Measurements from ENCODE around the gene SARM1. TPM values are rescaled to one million over a fixed set of nuclear protein-coding genes. Genes with fewer than 3 reads are reported as not detected.

SARM1 gene
- total RNA-seq, 3 donors from 2014 or later (not counting 1 experiment from before 2014, with no cell fraction given): 25.7 to 33.0 (median 26.2) TPM

DNA sequence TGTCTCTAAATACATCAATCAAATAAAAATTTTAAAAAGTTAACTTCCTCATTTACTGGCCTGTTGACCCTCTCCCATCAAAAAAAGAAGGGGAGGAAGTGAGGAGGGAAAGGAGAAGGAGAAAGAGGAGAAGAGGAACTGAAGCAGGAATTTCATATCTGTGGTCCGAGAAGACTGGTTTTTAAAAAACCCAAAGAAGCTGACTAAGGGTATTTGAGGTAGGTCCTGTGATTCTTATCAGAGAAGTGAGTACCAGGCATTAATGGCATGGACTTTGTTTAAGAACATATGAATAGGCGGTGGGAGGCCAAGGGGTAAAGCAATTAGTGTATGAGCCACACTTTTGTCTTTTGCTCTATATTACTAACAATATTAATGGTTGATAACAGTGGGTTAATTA lies 32.5 kb downstream of the SARM1 start:
- Histone ChIP-seq H3K27ac (ENCODE audit: low read length) (no peak overlapping the region), H3K27me3 (ENCODE audit: control insufficient read depth, insufficient read depth, low read length) (peaks cover 4% of the 10 kb centered on the region), H3K36me3 (ENCODE audit: control insufficient read depth, insufficient read depth, low read length) (no peaks in the 10 kb centered on the region), H3K9me3 (ENCODE audit: control insufficient read depth, insufficient read depth, low read length) (no peaks in the 10 kb centered on the region), H3K4me3 (ENCODE audit: low read length) (no peak overlapping the region), H3K4me1 (ENCODE audit: control insufficient read depth, insufficient read depth, low read length) (peaks cover 19% of the 10 kb centered on the region)
- ATAC-seq (no peak), DNase-seq (no peak)
- WGBS (ENCODE audit: insufficient coverage): 54% methylated on average over 1 of the region's 2 CpGs
- no peaks in the 10 kb centered on the region for H3K36me3 Mint-ChIP-seq
- no peak overlapping the region for H3K27ac Mint-ChIP-seq
- H3K4me3 Mint-ChIP-seq: peak overlapping the region; percentile 66
- no peak for TF ChIP-seq CTCF (IDR thresholded peaks at IDR 0.05)
- H3K27me3 Mint-ChIP-seq (ENCODE audit: low read depth in 2 of 2): peaks cover 4 to 7% of the 10 kb centered on the region in 2 donors
- H3K9me3 Mint-ChIP-seq: no peaks in the 10 kb centered on the region
- H3K4me1 Mint-ChIP-seq: peaks cover 0 to 3% of the 10 kb centered on the region in 2 donors
- intact Hi-C loops (cut with micrococcal nuclease): no loop called here

DNA sequence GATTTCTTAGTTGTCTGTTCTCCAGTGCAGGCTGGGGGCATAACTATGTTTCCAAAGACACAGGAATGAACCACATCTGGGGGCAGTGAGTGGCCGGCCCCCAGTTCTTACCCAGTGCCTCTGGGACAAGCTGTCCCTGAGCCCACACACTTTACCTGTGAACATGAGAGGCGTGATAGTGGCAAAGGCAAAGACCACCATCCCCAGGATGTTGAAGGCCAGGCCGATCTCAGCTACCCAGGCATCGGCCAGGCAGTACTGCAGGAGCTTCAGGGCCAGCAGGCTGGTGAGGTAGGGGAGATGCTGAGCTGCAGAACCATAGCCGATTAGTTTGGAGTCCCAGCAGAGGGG lies 32.9 kb downstream of the SARM1 start:
- peaks cover 0 to 3% of the 10 kb centered on the region in 2 donors for H3K4me1 Mint-ChIP-seq
- ATAC-seq (no peak), DNase-seq (no peak)
- H3K4me3 Mint-ChIP-seq: peak overlapping the region; percentile 66
- peaks cover 4% of the 10 kb centered on the region for H3K27me3 ChIP-seq (ENCODE audit: control insufficient read depth, insufficient read depth, low read length)
- peaks cover 4 to 7% of the 10 kb centered on the region in 2 donors for H3K27me3 Mint-ChIP-seq (ENCODE audit: low read depth in 2 of 2)
- intact Hi-C loops (cut with micrococcal nuclease): no loop called here
- H3K27ac ChIP-seq (ENCODE audit: low read length): no peak overlapping the region
- no peaks in the 10 kb centered on the region for H3K36me3 ChIP-seq (ENCODE audit: control insufficient read depth, insufficient read depth, low read length)
- no peak overlapping the region for H3K4me3 ChIP-seq (ENCODE audit: low read length)
- no peaks in the 10 kb centered on the region for H3K9me3 ChIP-seq (ENCODE audit: control insufficient read depth, insufficient read depth, low read length)
- peaks cover 19% of the 10 kb centered on the region for H3K4me1 ChIP-seq (ENCODE audit: control insufficient read depth, insufficient read depth, low read length)
- WGBS (ENCODE audit: insufficient coverage): 93% methylated on average over 5 of the region's 5 CpGs
- H3K9me3 Mint-ChIP-seq: no peaks in the 10 kb centered on the region
- TF ChIP-seq CTCF (IDR thresholded peaks at IDR 0.05): no peak
- no peak overlapping the region for H3K27ac Mint-ChIP-seq
- H3K36me3 Mint-ChIP-seq: no peaks in the 10 kb centered on the region

- no peak overlapping the region for H3K27ac ChIP-seq (ENCODE audit: low read length)
- H3K27ac Mint-ChIP-seq: no peak overlapping the region
These were observed 33.5 kb downstream of the SARM1 start for GRCh38 chr17:28404812-28405570.

More at GRCh38 chr17:28404812-28405570, 33.5 kb downstream of the SARM1 start:
- Histone ChIP-seq H3K9me3 (ENCODE audit: control insufficient read depth, insufficient read depth, low read length) (no peaks in the 10 kb centered on the region), H3K27me3 (ENCODE audit: control insufficient read depth, insufficient read depth, low read length) (peaks cover 4% of the 10 kb centered on the region), H3K36me3 (ENCODE audit: control insufficient read depth, insufficient read depth, low read length) (no peaks in the 10 kb centered on the region), H3K4me1 (ENCODE audit: control insufficient read depth, insufficient read depth, low read length) (peaks cover 19% of the 10 kb centered on the region), H3K4me3 (ENCODE audit: low read length) (no peak overlapping the region)
- Mint-ChIP-seq H3K9me3 (no peaks in the 10 kb centered on the region), H3K4me1 (peaks cover 0 to 3% of the 10 kb centered on the region in 2 donors), H3K27me3 (ENCODE audit: low read depth in 2 of 2) (peaks cover 4 to 7% of the 10 kb centered on the region in 2 donors), H3K4me3 (peak overlapping the region; percentile 66), H3K36me3 (no peaks in the 10 kb centered on the region)
- DNase-seq (no peak), ATAC-seq (no peak)
- 91% methylated on average over 33 of the region's 33 CpGs for WGBS (ENCODE audit: insufficient coverage)
- intact Hi-C loops (cut with micrococcal nuclease): no loop called here
- TF ChIP-seq CTCF (IDR thresholded peaks at IDR 0.05): no peak
